ENCODE results near the gene DENND1C.
"Not testable (repeated sequence)": the region's sequence is repeated elsewhere in the genome, so short reads cannot be mapped to it uniquely, and the experiment has no call there.

DENND1C gene

GRCh38 chr19:6508028-6508771, 26.6 kb upstream of the DENND1C start:
- in situ Hi-C loops (cut with MboI; ENCODE audit: low sequenced_read_pairs), result not testable (repeated sequence)

GRCh38 chr19:6503407-6504201, 22.0 kb upstream of the DENND1C start:
- in situ Hi-C loops (cut with MboI; ENCODE audit: low sequenced_read_pairs), result no loop called here

DNA sequence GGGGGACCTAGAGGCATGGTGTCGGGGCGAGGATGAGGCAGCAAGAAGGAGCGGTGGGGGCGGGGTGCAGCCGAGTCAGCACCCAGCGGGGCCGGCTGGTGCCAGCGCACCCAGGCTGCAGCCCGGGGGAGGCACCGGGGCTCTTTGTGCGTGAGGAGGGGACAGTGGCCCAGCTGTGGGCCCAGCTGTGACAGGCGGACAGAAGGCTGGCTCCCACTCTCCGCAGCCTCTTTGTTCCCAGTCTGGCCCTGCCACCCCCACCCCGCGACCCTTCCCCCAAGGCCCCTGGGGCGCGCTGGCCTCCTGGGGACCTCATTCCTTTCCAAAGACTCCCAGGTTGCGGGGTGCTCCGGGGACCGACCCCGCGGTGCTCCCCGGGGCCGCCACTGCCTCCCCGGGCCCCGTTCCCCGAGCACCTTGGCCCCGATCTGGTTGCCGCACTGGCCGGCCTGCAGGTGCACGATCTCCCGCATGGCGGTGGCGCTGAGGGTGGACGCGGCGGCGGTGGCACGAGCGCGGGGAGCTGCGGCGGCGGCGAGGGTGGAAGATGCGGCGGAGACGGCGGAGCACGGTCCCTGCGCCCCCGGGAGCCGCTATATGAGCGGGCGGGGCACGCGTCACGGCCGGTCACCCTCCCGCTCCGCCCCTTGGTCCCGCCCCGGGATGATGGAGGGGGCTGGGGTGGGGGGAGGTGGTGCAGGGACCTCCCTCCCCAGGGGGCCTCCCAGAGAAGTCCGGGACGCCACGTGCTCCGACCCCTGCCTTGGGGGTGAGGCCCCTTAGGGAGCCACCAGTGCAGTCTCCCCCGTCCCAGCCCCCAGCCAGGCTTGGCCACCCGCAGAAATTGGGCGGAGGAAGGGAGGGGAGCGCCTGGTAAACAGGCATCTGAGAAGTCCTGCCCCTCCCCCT, 20.4 kb upstream of the DENND1C start, which contains the start of gene TUBB4A:
Gene TUBB4A, minus strand, starts transcription at position 570 of the 909 bp plus-strand sequence. Its CDS starts 97 bp downstream, at position 473.
- in situ Hi-C loops (cut with MboI; ENCODE audit: low sequenced_read_pairs), result no loop called here

- in situ Hi-C loops (cut with MboI; ENCODE audit: low sequenced_read_pairs), result no loop called here
These were observed 19.5 kb upstream of the DENND1C start for GRCh38 chr19:6500837-6501739.

GRCh38 chr19:6499052-6499790, 17.6 kb upstream of the DENND1C start:
- in situ Hi-C loops (cut with MboI; ENCODE audit: low sequenced_read_pairs), result no loop called here

DNA sequence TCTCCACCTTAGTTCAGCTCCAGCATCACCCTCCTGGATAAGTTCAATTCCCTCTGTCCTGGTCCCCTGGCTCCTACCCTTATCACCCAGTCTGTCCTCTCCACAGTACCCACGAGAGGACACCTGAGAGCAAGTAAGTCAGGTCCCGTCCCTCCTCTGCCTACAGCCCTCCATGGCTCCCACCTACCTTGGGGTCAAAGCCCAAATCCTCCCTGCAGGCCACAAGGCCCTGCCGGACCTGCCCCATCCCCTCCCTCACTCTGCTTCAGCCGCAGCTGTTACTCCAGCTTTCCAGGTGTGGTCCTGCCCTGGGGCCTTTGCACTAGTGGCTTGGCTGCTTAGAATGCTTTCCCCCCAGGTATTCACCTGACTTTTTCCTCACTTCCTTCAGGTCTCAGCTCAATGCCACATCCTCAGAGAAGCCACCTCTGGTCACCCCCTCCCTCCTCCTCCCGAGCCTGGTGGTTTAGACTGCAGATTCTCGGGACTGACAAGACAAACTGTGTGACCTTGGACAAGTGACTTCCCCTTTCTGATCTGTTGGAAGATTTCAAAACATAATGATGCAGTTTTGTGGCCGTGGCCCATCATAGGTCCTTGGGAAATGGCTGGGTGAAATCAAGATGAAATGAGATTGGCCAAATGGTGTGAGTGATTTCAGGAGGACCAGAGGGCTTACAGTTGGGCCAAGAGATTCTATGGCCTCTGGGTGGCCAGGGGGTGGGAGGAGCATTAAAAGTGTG, 16.9 kb upstream of the DENND1C start:
- in situ Hi-C loops (cut with MboI; ENCODE audit: low sequenced_read_pairs), result no loop called here

- in situ Hi-C loops (cut with MboI; ENCODE audit: low sequenced_read_pairs), result no loop called here
These were observed 14.4 kb upstream of the DENND1C start for GRCh38 chr19:6495947-6496346.

DNA sequence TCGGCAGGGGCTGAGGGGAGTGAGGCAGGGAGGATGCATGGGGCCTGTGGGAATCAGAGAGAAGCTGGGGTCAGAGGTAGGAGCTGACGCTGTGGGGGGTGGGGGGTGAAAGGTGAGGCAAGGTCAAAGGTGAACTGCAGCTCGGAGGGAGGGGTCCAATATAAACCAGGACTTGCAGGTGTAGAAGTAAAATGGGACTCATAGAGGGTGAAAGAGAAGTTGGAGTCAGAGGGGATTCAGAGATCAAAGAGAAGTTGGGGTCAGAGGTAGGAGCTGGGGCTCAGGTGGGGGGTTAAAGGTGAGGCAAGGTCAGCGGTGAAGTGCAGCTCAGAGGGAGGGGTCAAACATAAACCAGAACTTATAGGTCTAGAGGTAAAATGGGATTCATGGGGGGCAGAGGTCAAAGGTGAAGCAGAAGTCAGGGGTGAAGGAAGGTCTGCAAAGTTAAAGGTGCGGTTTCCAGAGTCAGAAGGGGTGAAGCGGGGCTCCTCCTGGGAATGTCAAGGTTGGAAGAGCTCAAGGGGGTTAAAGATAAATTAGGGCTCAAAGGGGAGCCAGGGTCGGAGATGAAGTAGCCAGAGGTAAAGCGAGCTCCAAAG, 12.9 kb upstream of the DENND1C start:
- in situ Hi-C loops (cut with MboI; ENCODE audit: low sequenced_read_pairs), result no loop called here

GRCh38 chr19:6491802-6492592, 10.4 kb upstream of the DENND1C start:
- in situ Hi-C loops (cut with MboI; ENCODE audit: low sequenced_read_pairs), result no loop called here

DNA sequence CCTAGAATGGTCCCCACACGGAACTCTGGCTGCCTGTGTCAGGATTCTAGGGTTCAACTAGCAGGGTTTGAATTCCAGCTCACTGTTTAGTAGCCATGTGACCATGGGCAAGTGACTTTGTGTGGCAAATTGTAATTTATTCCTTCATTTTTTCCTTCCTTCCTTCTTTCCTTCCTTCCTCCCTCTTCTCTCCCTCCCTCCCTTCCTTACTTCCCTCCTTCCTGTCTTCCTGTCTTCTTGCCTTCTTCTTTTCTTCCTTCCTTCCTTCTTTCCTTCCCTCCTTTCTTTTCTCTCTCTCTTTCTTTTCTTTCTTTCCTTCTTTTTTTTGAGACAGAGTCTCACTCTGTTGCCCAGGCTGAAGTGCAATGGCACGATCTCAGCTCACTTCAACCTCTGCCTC, 8.5 kb upstream of the DENND1C start:
- in situ Hi-C loops (cut with MboI; ENCODE audit: low sequenced_read_pairs), result no loop called here

- in situ Hi-C loops (cut with MboI; ENCODE audit: low sequenced_read_pairs), result no loop called here
These were observed 7.9 kb upstream of the DENND1C start for GRCh38 chr19:6489278-6490061.

GRCh38 chr19:6484831-6485230, 3.2 kb upstream of the DENND1C start:
- in situ Hi-C loops (cut with MboI; ENCODE audit: low sequenced_read_pairs), result no loop called here

GRCh38 chr19:6484230-6484629, 2.6 kb upstream of the DENND1C start:
- in situ Hi-C loops (cut with MboI; ENCODE audit: low sequenced_read_pairs), result no loop called here

GRCh38 chr19:6483235-6483634, 1.6 kb upstream of the DENND1C start:
- in situ Hi-C loops (cut with MboI; ENCODE audit: low sequenced_read_pairs), result no loop called here

DNA sequence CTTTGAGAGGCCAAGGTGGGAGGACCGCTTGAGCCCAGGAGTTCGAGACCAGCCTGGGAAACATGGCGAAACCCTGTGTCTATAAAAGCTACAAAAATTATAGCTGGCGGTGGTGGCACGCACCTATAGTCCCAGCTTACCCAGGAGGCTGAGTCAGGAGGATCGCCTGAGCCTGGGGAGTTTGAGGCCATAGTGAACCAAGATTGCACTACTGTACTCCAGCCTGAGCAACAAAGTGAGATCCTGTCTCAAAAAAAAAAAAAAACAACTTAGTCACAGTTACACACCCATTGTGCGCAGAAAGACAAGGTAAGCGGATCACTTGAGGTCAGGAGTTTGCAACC, 728 bp upstream of the DENND1C start:
- in situ Hi-C loops (cut with MboI; ENCODE audit: low sequenced_read_pairs), result no loop called here

GRCh38 chr19:6480848-6481415, 655 bp downstream of the DENND1C start:
- in situ Hi-C loops (cut with MboI; ENCODE audit: low sequenced_read_pairs), result no loop called here
